ENCODE data around the gene CNOT3.

The CNOT3 gene

GRCh38 chr19:54196536-54196935, 59.0 kb downstream of the CNOT3 start:
- DNase-seq, result no peak

GRCh38 chr19:54197121-54197520, 59.6 kb downstream of the CNOT3 start:
- no peak for DNase-seq

GRCh38 chr19:54199401-54199800, 61.8 kb downstream of the CNOT3 start:
- no peak for DNase-seq

GRCh38 chr19:54201172-54201701, 63.7 kb downstream of the CNOT3 start:
- DNase-seq, result no peak

GRCh38 chr19:54201980-54202379, 64.4 kb downstream of the CNOT3 start:
- DNase-seq, result no peak

GRCh38 chr19:54203151-54203611, 65.6 kb downstream of the CNOT3 start:
- no peak for DNase-seq

- DNase-seq, result no peak
Measured at GRCh38 chr19:54204767-54205468, 67.4 kb downstream of the CNOT3 start.
